CD4-positive, alpha-beta T cell treated with Interleukin-4 for 4 hours (primary cell): ENCODE data around the gene LY6G6C.

ENCODE experiments used
- DNase-seq: peaks from one replicate; pipeline ENCODE4 v3.0.0-alpha.2; 2020

The LY6G6C gene

DNA sequence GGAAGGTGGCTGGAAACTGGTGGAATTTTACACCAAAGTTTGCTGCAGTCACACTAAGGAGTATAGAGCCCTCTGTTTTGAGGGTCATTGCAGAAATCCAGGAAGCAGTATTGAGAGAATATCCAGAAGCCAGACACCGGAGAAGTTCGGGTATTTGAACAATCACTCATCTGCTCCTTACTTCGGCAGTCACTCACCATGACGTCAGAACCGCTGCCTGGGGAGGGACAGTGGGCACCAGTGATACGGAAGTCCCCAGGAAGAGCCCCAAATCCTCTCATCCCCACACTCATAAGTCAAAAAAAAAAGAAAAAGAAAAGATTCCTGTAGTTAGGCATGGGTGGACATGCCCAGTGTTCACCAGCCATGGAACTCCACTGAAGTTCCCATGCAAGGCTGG, 44.6 kb downstream of the LY6G6C start:
- no peak for DNase-seq

DNA sequence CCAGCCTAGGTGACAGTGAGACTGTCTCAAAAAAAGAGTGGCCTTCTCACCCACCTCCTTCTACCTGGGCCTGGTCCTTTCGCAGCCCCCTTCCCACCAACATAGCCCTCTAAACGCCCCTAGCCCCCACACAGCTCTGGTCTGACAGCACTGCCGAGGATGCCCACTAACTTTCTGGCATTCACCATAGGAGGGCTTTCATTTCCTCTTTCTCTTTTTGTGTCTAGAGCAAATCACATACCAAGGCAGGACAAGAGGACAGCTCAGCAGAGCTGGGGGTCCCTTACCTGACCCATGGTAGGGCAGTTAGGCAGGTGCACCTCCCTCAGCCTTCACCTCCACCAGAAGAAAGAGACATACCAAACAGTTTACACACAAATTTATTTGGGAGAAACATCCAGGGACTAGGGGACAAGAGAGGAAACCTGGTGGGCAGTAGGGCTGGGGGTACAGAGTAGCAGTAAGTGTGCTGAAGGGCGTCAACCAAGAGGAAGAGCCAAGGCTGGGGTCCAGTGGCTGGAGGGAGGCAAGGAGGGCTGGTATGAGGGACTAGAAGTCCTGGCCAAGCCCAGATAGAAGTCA, 45.1 kb downstream of the LY6G6C start:
- DNase-seq: no peak

DNA sequence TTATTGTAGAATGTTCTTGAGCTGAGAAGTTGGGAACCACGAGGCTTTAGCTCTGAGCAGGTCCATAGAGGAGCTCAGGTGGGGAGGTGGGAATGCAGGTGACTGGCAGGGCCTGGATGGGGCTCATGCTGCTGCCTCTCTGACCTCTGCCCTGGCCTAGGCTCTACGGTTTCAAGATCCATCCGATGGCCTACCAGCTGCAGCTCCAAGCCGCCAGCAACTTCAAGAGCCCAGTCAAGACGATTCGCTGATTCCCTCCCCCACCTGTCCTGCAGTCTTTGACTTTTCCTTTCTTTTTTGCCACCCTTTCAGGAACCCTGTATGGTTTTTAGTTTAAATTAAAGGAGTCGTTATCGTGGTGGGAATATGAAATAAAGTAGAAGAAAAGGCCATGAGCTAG, 51.9 kb downstream of the LY6G6C start, which contains the start of gene LY6G5B:
Gene LY6G5B, plus strand, starts transcription at position 301 of the 400 bp plus-strand sequence. CDS start 975 bp downstream, outside the sequence.
- DNase-seq: no peak
